DOHH2 (cell line): Measurements from ENCODE around the gene PITPNC1.

Experiments used
- EZH2phosphoT487 ChIP-seq: fragments of 200-600 bp; sonication (generic); IDR thresholded peaks from 2 replicates; pipeline ENCODE4 v1.6.1; 2017; ENCODE audit warnings: borderline replicate concordance, mild to moderate bottlenecking, antibody characterized with exemption, low read length, moderate library complexity, mixed read lengths
- TF ChIP-seq, protein P1 (sequence below): fragments of 200-600 bp; sonication (generic); IDR thresholded peaks from one replicate; pipeline ENCODE4 v1.5.1; 2014; ENCODE audit warnings: antibody characterized with exemption, mild to moderate bottlenecking, low read depth, low read length; ENCODE audit not compliant: poor library complexity, severe bottlenecking

DNA sequence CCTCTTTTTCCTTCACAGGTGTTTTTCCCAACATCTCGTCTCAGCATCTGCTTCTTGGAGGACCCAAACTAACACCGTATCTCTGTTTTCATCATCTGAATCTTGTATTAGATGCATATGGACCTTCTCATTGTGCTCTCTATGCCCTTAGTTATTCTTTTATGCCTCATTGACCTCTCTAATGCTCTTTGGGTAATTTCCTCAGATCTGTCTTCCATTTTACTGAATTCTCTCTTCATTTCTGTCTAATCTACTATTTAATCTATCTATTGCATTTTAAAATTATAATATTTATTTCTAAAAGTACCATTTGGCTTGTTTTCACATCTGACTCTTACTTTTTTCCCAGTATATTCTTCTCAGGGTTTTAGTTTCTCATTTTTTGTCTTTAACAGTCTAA is 81.1 kb downstream of the PITPNC1 start:
- TF ChIP-seq, protein P1, sequence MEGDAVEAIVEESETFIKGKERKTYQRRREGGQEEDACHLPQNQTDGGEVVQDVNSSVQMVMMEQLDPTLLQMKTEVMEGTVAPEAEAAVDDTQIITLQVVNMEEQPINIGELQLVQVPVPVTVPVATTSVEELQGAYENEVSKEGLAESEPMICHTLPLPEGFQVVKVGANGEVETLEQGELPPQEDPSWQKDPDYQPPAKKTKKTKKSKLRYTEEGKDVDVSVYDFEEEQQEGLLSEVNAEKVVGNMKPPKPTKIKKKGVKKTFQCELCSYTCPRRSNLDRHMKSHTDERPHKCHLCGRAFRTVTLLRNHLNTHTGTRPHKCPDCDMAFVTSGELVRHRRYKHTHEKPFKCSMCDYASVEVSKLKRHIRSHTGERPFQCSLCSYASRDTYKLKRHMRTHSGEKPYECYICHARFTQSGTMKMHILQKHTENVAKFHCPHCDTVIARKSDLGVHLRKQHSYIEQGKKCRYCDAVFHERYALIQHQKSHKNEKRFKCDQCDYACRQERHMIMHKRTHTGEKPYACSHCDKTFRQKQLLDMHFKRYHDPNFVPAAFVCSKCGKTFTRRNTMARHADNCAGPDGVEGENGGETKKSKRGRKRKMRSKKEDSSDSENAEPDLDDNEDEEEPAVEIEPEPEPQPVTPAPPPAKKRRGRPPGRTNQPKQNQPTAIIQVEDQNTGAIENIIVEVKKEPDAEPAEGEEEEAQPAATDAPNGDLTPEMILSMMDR, result no peak
- TF ChIP-seq EZH2phosphoT487, result no peak
